MM.1S (cell line): Measurements from ENCODE around the gene SENP7.

Experiments used
- DNase-seq: peaks from one replicate; pipeline ENCODE4 v3.0.0-alpha.2; 2015
- H2AFZ ChIP-seq: fragments of 300-600 bp; sonication (generic); 2 replicates; pipeline ENCODE4 v1.6.0; 2016; ENCODE audit warnings: antibody characterized with exemption, low read length
- H3F3A ChIP-seq: fragments of 300-600 bp; sonication (generic); 2 replicates; pipeline ENCODE4 v1.6.1; 2016; ENCODE audit warnings: mild to moderate bottlenecking, antibody characterized with exemption, low read length, moderate library complexity, mixed read lengths; ENCODE audit not compliant: insufficient read depth
- H3K27ac ChIP-seq: fragments of 300-600 bp; sonication (generic); 2 replicates; pipeline ENCODE4 v1.5.1; 2016; ENCODE audit warnings: mild to moderate bottlenecking, low read length
- H3K27me3 ChIP-seq: fragments of 300-600 bp; sonication (generic); replicated peaks from 2 replicates; pipeline ENCODE4 v1.6.0; 2016; ENCODE audit warnings: low read length; ENCODE audit not compliant: insufficient read depth
- H3K36me3 ChIP-seq: fragments of 300-600 bp; sonication (generic); replicated peaks from 2 replicates; pipeline ENCODE4 v1.6.1; 2016; ENCODE audit warnings: mild to moderate bottlenecking, low read length, mixed read lengths; ENCODE audit not compliant: insufficient read depth
- H3K4me1 ChIP-seq: fragments of 300-600 bp; sonication (generic); 2 replicates; pipeline ENCODE4 v1.6.1; 2016; ENCODE audit warnings: low read length, mixed read lengths
- H3K4me2 ChIP-seq: fragments of 300-600 bp; sonication (generic); 2 replicates; pipeline ENCODE4 v1.6.0; 2016; ENCODE audit warnings: low read depth, low read length
- H3K4me3 ChIP-seq: fragments of 300-600 bp; sonication (generic); 2 replicates; pipeline ENCODE4 v1.5.1; 2016; ENCODE audit warnings: low read length, mixed read lengths
- H3K79me2 ChIP-seq: fragments of 300-600 bp; sonication (generic); 2 replicates; pipeline ENCODE4 v1.6.1; 2016; ENCODE audit warnings: mixed run types, low read length, mixed read lengths
- H3K9ac ChIP-seq: fragments of 300-600 bp; sonication (generic); 2 replicates; pipeline ENCODE4 v1.6.1; 2016; ENCODE audit warnings: low read length, mixed read lengths
- H3K9me2 ChIP-seq: fragments of 300-600 bp; sonication (generic); replicated peaks from 2 replicates; pipeline ENCODE4 v1.6.1; 2016; ENCODE audit warnings: mild to moderate bottlenecking, low read length, mixed read lengths; ENCODE audit not compliant: insufficient read depth
- H3K9me3 ChIP-seq: fragments of 300-600 bp; sonication (generic); replicated peaks from 2 replicates; pipeline ENCODE4 v1.6.1; 2016; ENCODE audit warnings: mild to moderate bottlenecking, low read length, mixed read lengths; ENCODE audit not compliant: insufficient read depth
- H4K20me1 ChIP-seq: fragments of 300-600 bp; sonication (generic); 2 replicates; pipeline ENCODE4 v1.6.1; 2016; ENCODE audit warnings: mild to moderate bottlenecking, low read length, moderate library complexity, mixed read lengths; ENCODE audit not compliant: insufficient read depth
- EZH2 ChIP-seq: fragments of 300-600 bp; sonication (generic); optimal IDR thresholded peaks from 2 replicates; pipeline ENCODE3; 2017; ENCODE audit warnings: low read depth, mild to moderate bottlenecking, antibody characterized with exemption, low read length, mixed read lengths
- EZH2phosphoT487 ChIP-seq: fragments of 300-600 bp; sonication (generic); IDR thresholded peaks from 2 replicates; pipeline ENCODE4 v1.6.1; 2018; ENCODE audit warnings: antibody characterized with exemption, low read length
- TF ChIP-seq, protein P1 (sequence below): fragments of 300-600 bp; sonication (generic); IDR thresholded peaks from 2 replicates; pipeline ENCODE4 v1.5.1; 2016; ENCODE audit warnings: antibody characterized with exemption, low read length, mixed read lengths

Gene SENP7

DNA sequence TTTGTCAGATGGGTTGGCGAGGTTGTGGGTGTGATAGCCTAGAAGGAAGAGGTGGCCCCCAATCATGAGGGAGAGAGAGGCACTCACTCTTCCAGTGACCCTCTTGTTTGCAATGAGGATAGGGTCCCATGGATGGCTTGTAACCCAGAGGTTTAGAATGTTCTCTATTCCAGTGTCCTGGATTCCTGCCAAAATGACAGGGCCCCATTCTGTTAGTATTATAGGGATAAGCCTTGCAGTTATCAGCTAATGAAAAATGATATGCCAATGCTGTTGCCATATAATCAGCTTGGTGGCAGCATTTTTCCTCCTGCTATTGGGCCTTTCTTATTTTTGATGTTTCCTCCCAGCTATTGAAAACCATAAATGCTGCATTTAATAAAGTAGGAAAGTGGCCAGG is 23.3 kb upstream of the SENP7 start:
- no peak for DNase-seq
- H3K4me2 ChIP-seq, result no peak overlapping the region
- no peaks in the 10 kb centered on the region for H3F3A ChIP-seq
- no peaks in the 10 kb centered on the region for H3K9me3 ChIP-seq
- H3K9me2 ChIP-seq, result no peaks in the 10 kb centered on the region
- H3K4me1 ChIP-seq, result no peaks in the 10 kb centered on the region
- no peak overlapping the region for H3K27ac ChIP-seq
- H3K27me3 ChIP-seq, result no peaks in the 10 kb centered on the region
- H3K79me2 ChIP-seq, result no peaks in the 10 kb centered on the region
- H3K9ac ChIP-seq, result no peak overlapping the region
- TF ChIP-seq EZH2phosphoT487 (no peak), EZH2 (no peak)
- TF ChIP-seq, protein P1, sequence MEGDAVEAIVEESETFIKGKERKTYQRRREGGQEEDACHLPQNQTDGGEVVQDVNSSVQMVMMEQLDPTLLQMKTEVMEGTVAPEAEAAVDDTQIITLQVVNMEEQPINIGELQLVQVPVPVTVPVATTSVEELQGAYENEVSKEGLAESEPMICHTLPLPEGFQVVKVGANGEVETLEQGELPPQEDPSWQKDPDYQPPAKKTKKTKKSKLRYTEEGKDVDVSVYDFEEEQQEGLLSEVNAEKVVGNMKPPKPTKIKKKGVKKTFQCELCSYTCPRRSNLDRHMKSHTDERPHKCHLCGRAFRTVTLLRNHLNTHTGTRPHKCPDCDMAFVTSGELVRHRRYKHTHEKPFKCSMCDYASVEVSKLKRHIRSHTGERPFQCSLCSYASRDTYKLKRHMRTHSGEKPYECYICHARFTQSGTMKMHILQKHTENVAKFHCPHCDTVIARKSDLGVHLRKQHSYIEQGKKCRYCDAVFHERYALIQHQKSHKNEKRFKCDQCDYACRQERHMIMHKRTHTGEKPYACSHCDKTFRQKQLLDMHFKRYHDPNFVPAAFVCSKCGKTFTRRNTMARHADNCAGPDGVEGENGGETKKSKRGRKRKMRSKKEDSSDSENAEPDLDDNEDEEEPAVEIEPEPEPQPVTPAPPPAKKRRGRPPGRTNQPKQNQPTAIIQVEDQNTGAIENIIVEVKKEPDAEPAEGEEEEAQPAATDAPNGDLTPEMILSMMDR, result no peak
- no peak overlapping the region for H2AFZ ChIP-seq
- H3K36me3 ChIP-seq, result no peaks in the 10 kb centered on the region
- H4K20me1 ChIP-seq, result no peaks in the 10 kb centered on the region
- H3K4me3 ChIP-seq, result no peak overlapping the region

DNA sequence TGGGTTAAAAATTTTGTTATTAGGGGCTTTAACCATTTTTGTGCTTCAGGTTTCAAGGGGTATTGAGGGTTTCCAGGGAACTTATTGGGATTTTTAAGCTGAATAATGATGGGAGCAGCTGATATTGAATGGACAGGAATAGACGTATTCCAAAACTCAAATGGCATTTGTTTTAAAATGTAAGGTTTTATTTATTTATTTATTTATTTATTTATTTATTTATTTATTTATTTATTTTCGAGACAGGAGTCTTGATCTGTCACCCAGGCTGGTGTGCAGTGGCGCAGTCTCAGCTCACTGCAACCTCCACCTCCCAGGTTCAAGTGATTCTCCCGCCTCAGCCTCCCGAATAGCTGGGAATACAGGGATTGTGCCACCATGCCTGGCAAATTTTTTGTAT is 22.2 kb upstream of the SENP7 start:
- no peak for DNase-seq
- TF ChIP-seq, protein P1, result no peak
- no peak for TF ChIP-seq EZH2
- TF ChIP-seq EZH2phosphoT487, result no peak
- H3K9me3 ChIP-seq, result no peaks in the 10 kb centered on the region
- H3K27me3 ChIP-seq, result no peaks in the 10 kb centered on the region
- H3K36me3 ChIP-seq, result no peaks in the 10 kb centered on the region
- H3K4me3 ChIP-seq, result no peak overlapping the region
- H3K9me2 ChIP-seq, result no peaks in the 10 kb centered on the region
- no peak overlapping the region for H3K9ac ChIP-seq
- H2AFZ ChIP-seq, result no peak overlapping the region
- no peak overlapping the region for H3K4me2 ChIP-seq
- H3F3A ChIP-seq, result no peaks in the 10 kb centered on the region
- H4K20me1 ChIP-seq, result no peaks in the 10 kb centered on the region
- H3K79me2 ChIP-seq, result no peaks in the 10 kb centered on the region
- no peaks in the 10 kb centered on the region for H3K4me1 ChIP-seq
- H3K27ac ChIP-seq, result no peak overlapping the region

DNA sequence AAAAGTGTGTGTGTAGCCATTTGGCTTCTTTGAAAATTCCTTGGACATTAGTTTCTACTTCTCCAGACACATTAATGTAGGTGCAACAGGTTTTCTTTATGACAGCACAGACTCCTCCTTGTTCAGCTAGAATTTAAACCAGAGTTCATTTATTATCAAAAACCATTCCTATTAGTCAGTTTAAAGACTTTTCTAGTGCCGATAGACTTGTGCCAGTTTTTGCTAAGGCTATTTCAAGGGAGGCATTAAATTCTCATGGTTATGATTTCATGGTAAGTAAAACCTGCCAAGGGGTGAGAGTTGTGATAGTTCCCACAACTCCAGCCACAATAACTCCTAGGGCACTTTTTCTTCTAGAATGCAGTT is 20.6 kb upstream of the SENP7 start:
- no peak overlapping the region for H3K9ac ChIP-seq
- H3K9me3 ChIP-seq, result no peaks in the 10 kb centered on the region
- H3K79me2 ChIP-seq, result no peaks in the 10 kb centered on the region
- H3K4me3 ChIP-seq, result no peak overlapping the region
- DNase-seq, result no peak
- H3F3A ChIP-seq, result no peaks in the 10 kb centered on the region
- TF ChIP-seq, protein P1, result no peak
- no peak for TF ChIP-seq EZH2
- TF ChIP-seq EZH2phosphoT487, result no peak
- H4K20me1 ChIP-seq, result no peaks in the 10 kb centered on the region
- H3K4me1 ChIP-seq, result 0 out of 2 replicates have a peak, but pooled peaks cover 8% of the 10 kb centered on the region
- no peak overlapping the region for H3K27ac ChIP-seq
- H3K36me3 ChIP-seq, result no peaks in the 10 kb centered on the region
- no peaks in the 10 kb centered on the region for H3K27me3 ChIP-seq
- no peaks in the 10 kb centered on the region for H3K9me2 ChIP-seq
- H2AFZ ChIP-seq, result no peak overlapping the region
- H3K4me2 ChIP-seq, result no peak overlapping the region
